Liver (tissue), 9 donors: Measurements from ENCODE around the gene EMP1. TPM values are rescaled to one million over a fixed set of nuclear protein-coding genes. Genes with fewer than 3 reads are reported as not detected.

Experiments
- DNase-seq: peaks from one replicate; pipeline ENCODE4 v3.0.0-alpha.2; 2017; ENCODE audit warnings: low spot score
- H3K27ac ChIP-seq, 2 donors: one replicate each; pipeline ENCODE4 v1.7.0; 2013; ENCODE audit warnings: inconsistent platforms in 2 of 2, low read length in 2 of 2, control low read depth in 1 of 2, low read depth in 1 of 2, mild to moderate bottlenecking in 1 of 2
- H3K27me3 ChIP-seq, 4 donors: one replicate each; pipeline versions ENCODE4 v1.6.1 to v1.7.0; 2013; ENCODE audit warnings: low read length in 3 of 4, inconsistent platforms in 1 of 4, mild to moderate bottlenecking in 1 of 4, moderate library complexity in 1 of 4; ENCODE audit not compliant: control insufficient read depth in 4 of 4, insufficient read depth in 4 of 4
- H3K36me3 ChIP-seq, 4 donors: one replicate each; pipeline versions ENCODE4 v1.6.1 to v1.7.0; 2013; ENCODE audit warnings: low read length in 3 of 4, mild to moderate bottlenecking in 3 of 4, low read depth in 1 of 4, moderate library complexity in 1 of 4; ENCODE audit not compliant: control insufficient read depth in 4 of 4, insufficient read depth in 3 of 4
- H3K4me1 ChIP-seq, 4 donors: one replicate each; pipeline versions ENCODE4 v1.6.1 to v1.7.0; 2013; ENCODE audit warnings: low read length in 3 of 4, mild to moderate bottlenecking in 3 of 4, moderate library complexity in 1 of 4; ENCODE audit not compliant: control insufficient read depth in 4 of 4, insufficient read depth in 4 of 4
- H3K4me3 ChIP-seq, 3 donors: one replicate each; pipeline versions ENCODE4 v1.6.1 to v1.7.0; 2013; ENCODE audit warnings: low read length in 3 of 3, control low read depth in 1 of 3, low read depth in 1 of 3, mild to moderate bottlenecking in 1 of 3
- H3K9ac ChIP-seq, 2 donors: one replicate each; pipeline ENCODE4 v1.7.0; 2013; ENCODE audit warnings: low read length in 2 of 2, mild to moderate bottlenecking in 2 of 2, moderate library complexity in 2 of 2, control low read depth in 1 of 2, low read depth in 1 of 2
- H3K9me3 ChIP-seq, 4 donors: one replicate each; pipeline versions ENCODE4 v1.6.1 to v1.7.0; 2013; ENCODE audit warnings: low read length in 3 of 4; ENCODE audit not compliant: control insufficient read depth in 4 of 4
- CTCF ChIP-seq: fragments of 150-350 bp; IDR thresholded peaks from 2 replicates; pipeline ENCODE4 v1.5.1; 2017; ENCODE audit warnings: improper control_type of control experiment, low read depth, low read length; ENCODE audit not compliant: missing input control
- EGR1 ChIP-seq, 2 donors: IDR thresholded peaks; 2 replicates each; pipeline ENCODE4 v1.6.1; 2016 to 2018; ENCODE audit warnings: antibody characterized with exemption in 2 of 2, low read depth in 2 of 2
- FOXA1 ChIP-seq: IDR thresholded peaks from 2 replicates; pipeline ENCODE4 v1.6.1; 2016; ENCODE audit warnings: antibody characterized with exemption
- FOXA2 ChIP-seq: IDR thresholded peaks from 2 replicates; pipeline ENCODE4 v1.6.1; 2016; ENCODE audit warnings: antibody characterized with exemption
- GABPA ChIP-seq, 2 donors: IDR thresholded peaks in 1 of 2; conservative IDR thresholded peaks in 1 of 2; 2 replicates each; pipeline ENCODE4 v1.6.1; 2016; ENCODE audit warnings: antibody characterized with exemption in 2 of 2, mild to moderate bottlenecking in 1 of 2, moderate library complexity in 1 of 2
- HNF4A ChIP-seq, 2 donors: conservative IDR thresholded peaks; 2 replicates each; pipeline ENCODE4 v1.6.1; 2016; ENCODE audit warnings: antibody characterized with exemption in 2 of 2, mild to moderate bottlenecking in 2 of 2
- HNF4G ChIP-seq: IDR thresholded peaks from 2 replicates; pipeline ENCODE4 v1.6.1; 2016; ENCODE audit warnings: antibody characterized with exemption
- JUND ChIP-seq, 2 donors: IDR thresholded peaks; 2 replicates each; pipeline ENCODE4 v1.6.1; 2016; ENCODE audit warnings: antibody characterized with exemption in 2 of 2
- NR2F2 ChIP-seq: IDR thresholded peaks from 2 replicates; pipeline ENCODE4 v1.6.1; 2016; ENCODE audit warnings: antibody characterized with exemption
- REST ChIP-seq: IDR thresholded peaks from 2 replicates; pipeline ENCODE4 v1.6.1; 2016; ENCODE audit warnings: antibody characterized with exemption, mild to moderate bottlenecking
- RXRA ChIP-seq, 2 donors: IDR thresholded peaks; 2 replicates each; pipeline ENCODE4 v1.6.1; 2017 to 2018; ENCODE audit warnings: antibody characterized with exemption in 2 of 2, mild to moderate bottlenecking in 1 of 2
- SP1 ChIP-seq: IDR thresholded peaks from 2 replicates; pipeline ENCODE4 v1.6.1; 2018; ENCODE audit warnings: antibody characterized with exemption, mild to moderate bottlenecking
- TAF1 ChIP-seq: conservative IDR thresholded peaks from 2 replicates; pipeline ENCODE4 v1.6.1; 2016; ENCODE audit warnings: antibody characterized with exemption, mild to moderate bottlenecking
- YY1 ChIP-seq: IDR thresholded peaks from 2 replicates; pipeline ENCODE4 v1.6.1; 2016; ENCODE audit warnings: antibody characterized with exemption, mild to moderate bottlenecking
- WGBS: extraction: QIAGEN DNeasy Blood & Tissue Kit; methylation state at CpG from one replicate; pipeline ENCODE4 v1.1.7; 2013; 5-methylcytosine and 5-hydroxymethylcytosine counted together
- polyA plus RNA-seq, 2 donors: library from polyadenylated mRNA; stranded (reverse) in 1 of 2; unstranded in 1 of 2; fragments of 200-250 nt in 1 of 2; fragments of >200 nt in 1 of 2; fragmentation: Nextera tagmentation in 1 of 2; extraction: Ambion mirVana in 1 of 2; gene quantifications; one replicate each; pipeline versions ENCODE4 v1.2.1 to v1.2.3, GENCODE V29; 2013 to 2015
- total RNA-seq, 2 donors: library from RNA; depleted of rRNA; stranded (reverse); fragments of >200 nt; gene quantifications; one replicate each; pipeline ENCODE4 v1.2.3, GENCODE V29; 2014
- TF ChIP-seq, protein P1 (sequence below): IDR thresholded peaks from 2 replicates; pipeline ENCODE4 v1.6.1; 2016; ENCODE audit warnings: antibody characterized with exemption
- TF ChIP-seq, protein P2 (sequence below): IDR thresholded peaks from 2 replicates; pipeline ENCODE4 v1.6.1; 2016; ENCODE audit warnings: antibody characterized with exemption
- TF ChIP-seq, protein P3 (sequence below): IDR thresholded peaks from 2 replicates; pipeline ENCODE4 v1.6.1; 2016; ENCODE audit warnings: antibody characterized with exemption
- donor health status: healthy.
- donor health status: healthy.
- donor health status: healthy.
- donor health status: healthy.
- donor health status: healthy.

EMP1 gene
- total and polyA plus RNA-seq, 4 donors: 1.6 to 5.6 (median 3.6) TPM

DNA sequence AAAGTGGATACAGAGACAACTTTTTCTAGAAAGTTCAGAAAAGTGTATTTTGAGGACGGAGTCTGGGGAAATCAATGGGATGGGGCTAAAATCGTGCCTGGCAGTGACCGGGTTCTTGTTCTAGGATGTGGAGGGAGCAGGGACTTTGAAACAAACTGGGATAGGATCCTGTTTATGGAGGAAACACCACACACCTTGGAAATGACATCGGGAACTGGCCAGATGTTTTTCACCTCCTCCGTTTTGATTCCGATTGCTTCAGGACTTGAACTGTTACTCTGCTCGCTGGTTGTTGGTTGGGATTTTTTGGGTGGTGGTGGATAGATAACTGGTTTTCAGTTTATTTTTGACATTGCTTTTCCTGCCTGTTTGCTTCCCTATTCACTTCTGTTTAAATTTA lies 506 bp downstream of the EMP1 start:
- Histone ChIP-seq H3K27ac (peak overlapping the region; percentile 48 to 56), H3K4me1 (peaks cover 0 to 16% (median 11%) of the 10 kb centered on the region in 4 donors), H3K27me3 (no peaks in the 10 kb centered on the region), H3K9me3 (no peaks in the 10 kb centered on the region), H3K9ac (peak overlapping the region; percentile 35 to 52), H3K4me3 (peak overlapping the region in 2 of 3 donors; percentile 7 to 12), H3K36me3 (no peaks in the 10 kb centered on the region)
- 60% methylated on average over 7 of the region's 7 CpGs for WGBS
- no peak for DNase-seq
- TF ChIP-seq NR2F2 (no peak), EGR1 (IDR thresholded peaks at IDR 0.05; ENCODE audit: low read depth in 2 of 2) (no peak), HNF4G (no peak), JUND (IDR thresholded peaks at IDR 0.05) (no peak)

DNA sequence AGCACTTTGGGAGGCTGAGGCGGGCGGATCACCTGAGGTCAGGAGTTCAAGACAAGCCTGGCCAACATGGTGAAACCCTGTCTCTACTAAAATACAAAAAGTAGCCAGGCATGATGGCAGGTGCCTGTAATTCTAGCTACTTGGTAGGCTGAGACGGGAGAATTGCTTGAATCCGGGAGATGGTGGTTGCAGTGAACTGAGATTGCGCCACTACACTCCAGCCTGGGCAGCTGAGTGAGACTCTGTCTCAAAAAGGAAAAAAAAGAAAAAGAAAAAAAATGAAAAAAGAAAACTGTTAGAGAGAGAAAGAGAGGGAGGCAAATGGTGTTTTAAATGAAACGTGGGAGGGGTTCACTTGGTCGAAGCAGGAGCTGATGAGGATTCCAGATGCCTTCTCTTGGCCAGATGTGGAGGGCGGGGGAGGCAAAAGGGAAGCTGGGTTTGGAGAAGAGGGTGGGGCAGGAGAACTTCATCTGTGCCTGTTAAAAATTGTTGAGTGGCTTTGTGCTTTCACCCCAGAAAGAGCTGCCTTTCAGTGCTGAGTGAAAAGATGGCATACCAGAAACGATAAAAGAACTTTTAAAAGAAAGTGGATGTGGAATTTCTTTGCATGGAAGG lies 1.1 kb downstream of the EMP1 start:
- no peak overlapping the region for H3K9ac ChIP-seq
- no peak for DNase-seq
- TF ChIP-seq FOXA1: no peak
- TF ChIP-seq, protein P1, sequence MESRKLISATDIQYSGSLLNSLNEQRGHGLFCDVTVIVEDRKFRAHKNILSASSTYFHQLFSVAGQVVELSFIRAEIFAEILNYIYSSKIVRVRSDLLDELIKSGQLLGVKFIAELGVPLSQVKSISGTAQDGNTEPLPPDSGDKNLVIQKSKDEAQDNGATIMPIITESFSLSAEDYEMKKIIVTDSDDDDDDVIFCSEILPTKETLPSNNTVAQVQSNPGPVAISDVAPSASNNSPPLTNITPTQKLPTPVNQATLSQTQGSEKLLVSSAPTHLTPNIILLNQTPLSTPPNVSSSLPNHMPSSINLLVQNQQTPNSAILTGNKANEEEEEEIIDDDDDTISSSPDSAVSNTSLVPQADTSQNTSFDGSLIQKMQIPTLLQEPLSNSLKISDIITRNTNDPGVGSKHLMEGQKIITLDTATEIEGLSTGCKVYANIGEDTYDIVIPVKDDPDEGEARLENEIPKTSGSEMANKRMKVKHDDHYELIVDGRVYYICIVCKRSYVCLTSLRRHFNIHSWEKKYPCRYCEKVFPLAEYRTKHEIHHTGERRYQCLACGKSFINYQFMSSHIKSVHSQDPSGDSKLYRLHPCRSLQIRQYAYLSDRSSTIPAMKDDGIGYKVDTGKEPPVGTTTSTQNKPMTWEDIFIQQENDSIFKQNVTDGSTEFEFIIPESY: no peak
- no peak for TF ChIP-seq FOXA2
- no peak for TF ChIP-seq HNF4A (conservative IDR thresholded peaks at IDR 0.05)
- no peak for TF ChIP-seq YY1
- TF ChIP-seq, protein P2, sequence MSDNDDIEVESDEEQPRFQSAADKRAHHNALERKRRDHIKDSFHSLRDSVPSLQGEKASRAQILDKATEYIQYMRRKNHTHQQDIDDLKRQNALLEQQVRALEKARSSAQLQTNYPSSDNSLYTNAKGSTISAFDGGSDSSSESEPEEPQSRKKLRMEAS: no peak
- no peak for TF ChIP-seq RXRA (IDR thresholded peaks at IDR 0.05)
- no peak for TF ChIP-seq REST
- no peak for TF ChIP-seq NR2F2
- no peak for TF ChIP-seq HNF4G
- H3K9me3 ChIP-seq: no peaks in the 10 kb centered on the region
- no peaks in the 10 kb centered on the region for H3K36me3 ChIP-seq
- peaks cover 0 to 16% (median 11%) of the 10 kb centered on the region in 4 donors for H3K4me1 ChIP-seq
- no peak overlapping the region for H3K4me3 ChIP-seq
- H3K27me3 ChIP-seq: no peaks in the 10 kb centered on the region
- peak overlapping the region; percentile 48 to 56 for H3K27ac ChIP-seq
- 71% methylated on average over 9 of the region's 9 CpGs for WGBS

GRCh38 chr12:13198241-13198640 lies 1.7 kb downstream of the EMP1 start:
- H3K27me3 ChIP-seq: no peaks in the 10 kb centered on the region
- H3K4me3 ChIP-seq: no peak overlapping the region
- H3K27ac ChIP-seq: no peak overlapping the region
- DNase-seq: no peak
- WGBS: 77% methylated on average over 4 of the region's 4 CpGs
- no peaks in the 10 kb centered on the region for H3K9me3 ChIP-seq
- H3K36me3 ChIP-seq: no peaks in the 10 kb centered on the region
- no peak overlapping the region for H3K9ac ChIP-seq
- H3K4me1 ChIP-seq: peaks cover 0 to 16% (median 11%) of the 10 kb centered on the region in 4 donors
- TF ChIP-seq HNF4G: no peak
- no peak for TF ChIP-seq SP1
- TF ChIP-seq, protein P3, sequence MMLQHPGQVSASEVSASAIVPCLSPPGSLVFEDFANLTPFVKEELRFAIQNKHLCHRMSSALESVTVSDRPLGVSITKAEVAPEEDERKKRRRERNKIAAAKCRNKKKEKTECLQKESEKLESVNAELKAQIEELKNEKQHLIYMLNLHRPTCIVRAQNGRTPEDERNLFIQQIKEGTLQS: no peak
- no peak for TF ChIP-seq HNF4A (conservative IDR thresholded peaks at IDR 0.05)
- no peak for TF ChIP-seq GABPA (IDR thresholded peaks at IDR 0.05 in 1 of 2, conservative IDR thresholded peaks at IDR 0.05 in 1 of 2)
- no peak for TF ChIP-seq FOXA2
- TF ChIP-seq NR2F2: no peak
- TF ChIP-seq YY1: no peak
- no peak for TF ChIP-seq TAF1
- no peak for TF ChIP-seq JUND (IDR thresholded peaks at IDR 0.05)
- TF ChIP-seq, protein P2: no peak
- no peak for TF ChIP-seq CTCF
- TF ChIP-seq EGR1 (IDR thresholded peaks at IDR 0.05; ENCODE audit: low read depth in 2 of 2): no peak
- no peak for TF ChIP-seq RXRA (IDR thresholded peaks at IDR 0.05)
